ENCODE data around the gene HLA-DQB1.

HLA-DQB1 gene

DNA sequence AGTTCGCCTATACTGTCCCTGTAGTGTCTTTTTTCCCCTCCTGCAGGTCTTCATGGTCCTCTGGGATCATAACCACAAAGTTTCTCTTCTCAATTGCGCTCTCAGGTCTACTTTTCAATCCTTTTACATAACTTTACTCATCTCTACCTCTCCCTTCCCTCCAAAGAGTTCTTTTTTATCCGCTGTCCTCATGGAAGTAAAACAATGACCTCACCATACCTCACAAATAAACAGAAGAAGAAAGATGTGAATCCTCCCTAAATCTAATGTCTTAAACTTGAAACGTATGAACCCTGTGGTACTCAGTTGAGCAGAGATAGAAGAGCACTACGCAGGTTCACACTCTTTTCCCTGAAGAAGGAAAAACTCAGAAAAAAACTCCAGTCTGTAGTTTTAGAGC, 41.3 kb downstream of the HLA-DQB1 start:
- TF ChIP-seq PPARA (CRISPR knock-in tag; IDR thresholded peaks at IDR 0.05; ENCODE audit: borderline replicate concordance) (no peak), ZNF565 (CRISPR knock-in tag; conservative IDR thresholded peaks at IDR 0.05; ENCODE audit: low read depth) (no peak), ISL1 (CRISPR knock-in tag; IDR thresholded peaks at IDR 0.05) (no peak), CSDC2 (CRISPR knock-in tag; IDR thresholded peaks at IDR 0.05) (no peak), OSR1 (CRISPR knock-in tag; IDR thresholded peaks at IDR 0.05) (no peak), ZFP30 (CRISPR knock-in tag; IDR thresholded peaks at IDR 0.05) (no peak), ARNTL (CRISPR knock-in tag; IDR thresholded peaks at IDR 0.05; ENCODE audit: borderline replicate concordance, low read depth) (no peak), ZNF8 (CRISPR knock-in tag; IDR thresholded peaks at IDR 0.05) (no peak), ZNF70 (CRISPR knock-in tag; IDR thresholded peaks at IDR 0.05) (no peak), BACH2 (CRISPR knock-in tag; IDR thresholded peaks at IDR 0.05; ENCODE audit: borderline replicate concordance) (no peak), RARB (CRISPR knock-in tag; IDR thresholded peaks at IDR 0.05) (no peak), ZFP3 (CRISPR knock-in tag; IDR thresholded peaks at IDR 0.05) (no peak), ESRRG (CRISPR knock-in tag; IDR thresholded peaks at IDR 0.05) (no peak), TOX (CRISPR knock-in tag; IDR thresholded peaks at IDR 0.05; ENCODE audit: borderline replicate concordance) (no peak), SNAI2 (CRISPR knock-in tag; IDR thresholded peaks at IDR 0.05) (no peak)
- TF ChIP-seq, protein P1, sequence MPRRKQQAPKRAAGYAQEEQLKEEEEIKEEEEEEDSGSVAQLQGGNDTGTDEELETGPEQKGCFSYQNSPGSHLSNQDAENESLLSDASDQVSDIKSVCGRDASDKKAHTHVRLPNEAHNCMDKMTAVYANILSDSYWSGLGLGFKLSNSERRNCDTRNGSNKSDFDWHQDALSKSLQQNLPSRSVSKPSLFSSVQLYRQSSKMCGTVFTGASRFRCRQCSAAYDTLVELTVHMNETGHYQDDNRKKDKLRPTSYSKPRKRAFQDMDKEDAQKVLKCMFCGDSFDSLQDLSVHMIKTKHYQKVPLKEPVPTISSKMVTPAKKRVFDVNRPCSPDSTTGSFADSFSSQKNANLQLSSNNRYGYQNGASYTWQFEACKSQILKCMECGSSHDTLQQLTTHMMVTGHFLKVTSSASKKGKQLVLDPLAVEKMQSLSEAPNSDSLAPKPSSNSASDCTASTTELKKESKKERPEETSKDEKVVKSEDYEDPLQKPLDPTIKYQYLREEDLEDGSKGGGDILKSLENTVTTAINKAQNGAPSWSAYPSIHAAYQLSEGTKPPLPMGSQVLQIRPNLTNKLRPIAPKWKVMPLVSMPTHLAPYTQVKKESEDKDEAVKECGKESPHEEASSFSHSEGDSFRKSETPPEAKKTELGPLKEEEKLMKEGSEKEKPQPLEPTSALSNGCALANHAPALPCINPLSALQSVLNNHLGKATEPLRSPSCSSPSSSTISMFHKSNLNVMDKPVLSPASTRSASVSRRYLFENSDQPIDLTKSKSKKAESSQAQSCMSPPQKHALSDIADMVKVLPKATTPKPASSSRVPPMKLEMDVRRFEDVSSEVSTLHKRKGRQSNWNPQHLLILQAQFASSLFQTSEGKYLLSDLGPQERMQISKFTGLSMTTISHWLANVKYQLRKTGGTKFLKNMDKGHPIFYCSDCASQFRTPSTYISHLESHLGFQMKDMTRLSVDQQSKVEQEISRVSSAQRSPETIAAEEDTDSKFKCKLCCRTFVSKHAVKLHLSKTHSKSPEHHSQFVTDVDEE (CRISPR knock-in tag; IDR thresholded peaks at IDR 0.05) = no peak
- TF ChIP-seq, protein P2, sequence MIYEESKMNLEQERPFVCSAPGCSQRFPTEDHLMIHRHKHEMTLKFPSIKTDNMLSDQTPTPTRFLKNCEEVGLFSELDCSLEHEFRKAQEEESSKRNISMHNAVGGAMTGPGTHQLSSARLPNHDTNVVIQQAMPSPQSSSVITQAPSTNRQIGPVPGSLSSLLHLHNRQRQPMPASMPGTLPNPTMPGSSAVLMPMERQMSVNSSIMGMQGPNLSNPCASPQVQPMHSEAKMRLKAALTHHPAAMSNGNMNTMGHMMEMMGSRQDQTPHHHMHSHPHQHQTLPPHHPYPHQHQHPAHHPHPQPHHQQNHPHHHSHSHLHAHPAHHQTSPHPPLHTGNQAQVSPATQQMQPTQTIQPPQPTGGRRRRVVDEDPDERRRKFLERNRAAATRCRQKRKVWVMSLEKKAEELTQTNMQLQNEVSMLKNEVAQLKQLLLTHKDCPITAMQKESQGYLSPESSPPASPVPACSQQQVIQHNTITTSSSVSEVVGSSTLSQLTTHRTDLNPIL (CRISPR knock-in tag; IDR thresholded peaks at IDR 0.05; ENCODE audit: low read depth) = no peak
- TF ChIP-seq, protein P3, sequence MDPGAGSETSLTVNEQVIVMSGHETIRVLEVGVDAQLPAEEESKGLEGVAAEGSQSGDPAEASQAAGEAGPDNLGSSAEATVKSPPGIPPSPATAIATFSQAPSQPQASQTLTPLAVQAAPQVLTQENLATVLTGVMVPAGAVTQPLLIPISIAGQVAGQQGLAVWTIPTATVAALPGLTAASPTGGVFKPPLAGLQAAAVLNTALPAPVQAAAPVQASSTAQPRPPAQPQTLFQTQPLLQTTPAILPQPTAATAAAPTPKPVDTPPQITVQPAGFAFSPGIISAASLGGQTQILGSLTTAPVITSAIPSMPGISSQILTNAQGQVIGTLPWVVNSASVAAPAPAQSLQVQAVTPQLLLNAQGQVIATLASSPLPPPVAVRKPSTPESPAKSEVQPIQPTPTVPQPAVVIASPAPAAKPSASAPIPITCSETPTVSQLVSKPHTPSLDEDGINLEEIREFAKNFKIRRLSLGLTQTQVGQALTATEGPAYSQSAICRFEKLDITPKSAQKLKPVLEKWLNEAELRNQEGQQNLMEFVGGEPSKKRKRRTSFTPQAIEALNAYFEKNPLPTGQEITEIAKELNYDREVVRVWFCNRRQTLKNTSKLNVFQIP (CRISPR knock-in tag; IDR thresholded peaks at IDR 0.05; ENCODE audit: borderline replicate concordance, low read depth) = no peak
- TF ChIP-seq, protein P4, sequence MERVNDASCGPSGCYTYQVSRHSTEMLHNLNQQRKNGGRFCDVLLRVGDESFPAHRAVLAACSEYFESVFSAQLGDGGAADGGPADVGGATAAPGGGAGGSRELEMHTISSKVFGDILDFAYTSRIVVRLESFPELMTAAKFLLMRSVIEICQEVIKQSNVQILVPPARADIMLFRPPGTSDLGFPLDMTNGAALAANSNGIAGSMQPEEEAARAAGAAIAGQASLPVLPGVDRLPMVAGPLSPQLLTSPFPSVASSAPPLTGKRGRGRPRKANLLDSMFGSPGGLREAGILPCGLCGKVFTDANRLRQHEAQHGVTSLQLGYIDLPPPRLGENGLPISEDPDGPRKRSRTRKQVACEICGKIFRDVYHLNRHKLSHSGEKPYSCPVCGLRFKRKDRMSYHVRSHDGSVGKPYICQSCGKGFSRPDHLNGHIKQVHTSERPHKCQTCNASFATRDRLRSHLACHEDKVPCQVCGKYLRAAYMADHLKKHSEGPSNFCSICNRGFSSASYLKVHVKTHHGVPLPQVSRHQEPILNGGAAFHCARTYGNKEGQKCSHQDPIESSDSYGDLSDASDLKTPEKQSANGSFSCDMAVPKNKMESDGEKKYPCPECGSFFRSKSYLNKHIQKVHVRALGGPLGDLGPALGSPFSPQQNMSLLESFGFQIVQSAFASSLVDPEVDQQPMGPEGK (CRISPR knock-in tag; IDR thresholded peaks at IDR 0.05; ENCODE audit: borderline replicate concordance) = no peak
- no peak for ATAC-seq

DNA sequence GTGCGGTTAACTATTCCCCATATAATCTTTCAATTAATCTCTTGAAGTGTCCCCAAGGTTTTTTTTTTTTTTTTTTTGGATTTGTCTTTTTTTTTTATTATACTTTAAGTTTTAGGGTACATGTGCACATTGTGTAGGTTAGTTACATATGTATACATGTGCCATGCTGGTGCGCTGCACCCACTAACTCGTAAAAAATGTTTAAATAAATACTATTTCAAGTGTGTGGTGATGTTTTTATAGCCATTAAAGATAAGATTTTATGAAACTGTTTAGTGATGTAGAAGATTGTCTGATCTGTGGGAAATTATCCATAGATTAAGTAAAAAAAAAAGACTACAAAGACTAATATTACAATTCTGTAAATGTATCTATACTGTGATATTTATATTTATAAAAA, 41.9 kb downstream of the HLA-DQB1 start:
- ATAC-seq = no peak
- TF ChIP-seq ESRRG (CRISPR knock-in tag; IDR thresholded peaks at IDR 0.05) (no peak), CSDC2 (CRISPR knock-in tag; IDR thresholded peaks at IDR 0.05) (no peak), ZNF565 (CRISPR knock-in tag; conservative IDR thresholded peaks at IDR 0.05; ENCODE audit: low read depth) (no peak)
- TF ChIP-seq, protein P2 (CRISPR knock-in tag; IDR thresholded peaks at IDR 0.05; ENCODE audit: low read depth) = no peak
- TF ChIP-seq, protein P1 (CRISPR knock-in tag; IDR thresholded peaks at IDR 0.05) = no peak
- TF ChIP-seq, protein P4 (CRISPR knock-in tag; IDR thresholded peaks at IDR 0.05; ENCODE audit: borderline replicate concordance) = no peak
